Measurements from ENCODE around the gene INSM1.
A peak's percentile ranks its signal among the peaks of the same experiment; 100 is the strongest.

DNA sequence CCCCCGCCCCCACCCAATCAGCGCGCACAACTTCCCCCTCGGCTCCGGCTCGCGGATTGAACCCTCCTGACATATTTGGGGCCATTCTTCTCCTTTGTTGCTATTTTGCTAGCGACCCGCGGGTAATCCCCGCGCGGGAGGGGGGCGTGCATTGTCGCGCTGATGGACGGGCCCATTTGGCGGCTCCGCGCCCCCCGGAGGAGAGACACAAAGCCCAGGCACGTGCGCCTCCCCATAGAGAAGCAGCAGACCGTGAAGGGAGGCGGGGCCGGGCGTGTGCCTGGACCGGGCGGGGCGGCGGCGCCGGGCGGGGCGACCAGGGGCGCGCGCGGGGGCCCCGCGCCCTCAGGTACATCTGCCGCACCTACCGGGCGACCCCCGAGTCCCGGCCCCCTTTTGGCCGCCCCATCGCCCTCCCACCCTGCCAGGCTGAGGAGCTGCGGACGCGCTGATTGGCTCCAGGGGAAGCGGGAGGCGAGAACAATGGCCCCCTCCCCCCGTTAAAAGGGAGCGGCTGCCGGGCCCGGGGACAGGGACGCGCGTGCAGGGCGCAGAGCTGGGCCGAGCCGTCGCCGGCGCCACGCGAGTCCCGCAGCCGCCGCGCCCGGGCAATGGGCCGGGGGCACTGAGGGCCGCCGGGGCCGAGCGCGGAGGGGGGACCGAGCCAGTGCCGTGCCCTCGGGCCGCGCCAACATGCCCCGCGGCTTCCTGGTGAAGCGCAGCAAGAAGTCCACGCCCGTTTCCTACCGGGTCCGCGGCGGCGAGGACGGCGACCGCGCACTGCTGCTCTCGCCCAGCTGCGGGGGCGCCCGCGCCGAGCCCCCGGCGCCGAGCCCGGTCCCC lies at the start of gene INSM1:
- TF ChIP-seq RFX5 (IDR thresholded peaks at IDR 0.05; ENCODE audit: low read depth, low read length) (no peak), ZNF217 (IDR thresholded peaks at IDR 0.05) (no peak), EGR1 (IDR thresholded peaks at IDR 0.05; ENCODE audit: borderline replicate concordance in 1 of 2, low read depth in 2 of 2, low read length in 2 of 2) (no peak), NBN (IDR thresholded peaks at IDR 0.05) (no peak), TCF7 (IDR thresholded peaks at IDR 0.05; ENCODE audit: borderline replicate concordance) (no peak), TAF1 (IDR thresholded peaks at IDR 0.05; ENCODE audit: borderline replicate concordance, low read depth, low read length) (no peak), TCF3 (IDR thresholded peaks at IDR 0.05; ENCODE audit: borderline replicate concordance, insufficient read depth, low read depth, low read length) (no peak), ETV6 (conservative IDR thresholded peaks at IDR 0.05 in 1 of 2, IDR thresholded peaks at IDR 0.05 in 1 of 2; ENCODE audit: borderline replicate concordance in 1 of 2, low read depth in 1 of 2) (no peak), BHLHE40 (IDR thresholded peaks at IDR 0.05; ENCODE audit: borderline replicate concordance in 1 of 2, low read depth in 2 of 2, low read length in 1 of 2) (peak; percentile 70 to 93), NFYB (IDR thresholded peaks at IDR 0.05; ENCODE audit: insufficient read depth, low read depth, low read length) (no peak), MXI1 (IDR thresholded peaks at IDR 0.05; ENCODE audit: low read depth, low read length) (no peak), SPI1 (IDR thresholded peaks at IDR 0.05; ENCODE audit: borderline replicate concordance, insufficient read depth, low read depth, low read length) (no peak)
- TF ChIP-seq, protein P1, sequence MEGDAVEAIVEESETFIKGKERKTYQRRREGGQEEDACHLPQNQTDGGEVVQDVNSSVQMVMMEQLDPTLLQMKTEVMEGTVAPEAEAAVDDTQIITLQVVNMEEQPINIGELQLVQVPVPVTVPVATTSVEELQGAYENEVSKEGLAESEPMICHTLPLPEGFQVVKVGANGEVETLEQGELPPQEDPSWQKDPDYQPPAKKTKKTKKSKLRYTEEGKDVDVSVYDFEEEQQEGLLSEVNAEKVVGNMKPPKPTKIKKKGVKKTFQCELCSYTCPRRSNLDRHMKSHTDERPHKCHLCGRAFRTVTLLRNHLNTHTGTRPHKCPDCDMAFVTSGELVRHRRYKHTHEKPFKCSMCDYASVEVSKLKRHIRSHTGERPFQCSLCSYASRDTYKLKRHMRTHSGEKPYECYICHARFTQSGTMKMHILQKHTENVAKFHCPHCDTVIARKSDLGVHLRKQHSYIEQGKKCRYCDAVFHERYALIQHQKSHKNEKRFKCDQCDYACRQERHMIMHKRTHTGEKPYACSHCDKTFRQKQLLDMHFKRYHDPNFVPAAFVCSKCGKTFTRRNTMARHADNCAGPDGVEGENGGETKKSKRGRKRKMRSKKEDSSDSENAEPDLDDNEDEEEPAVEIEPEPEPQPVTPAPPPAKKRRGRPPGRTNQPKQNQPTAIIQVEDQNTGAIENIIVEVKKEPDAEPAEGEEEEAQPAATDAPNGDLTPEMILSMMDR (IDR thresholded peaks at IDR 0.05 in 2 of 3, conservative IDR thresholded peaks at IDR 0.05 in 1 of 3; ENCODE audit: control insufficient read depth in 2 of 3, extremely low read depth in 1 of 3, insufficient read depth in 1 of 3, low read depth in 3 of 3, low read length in 3 of 3) = no peak
- TF ChIP-seq, protein P2, sequence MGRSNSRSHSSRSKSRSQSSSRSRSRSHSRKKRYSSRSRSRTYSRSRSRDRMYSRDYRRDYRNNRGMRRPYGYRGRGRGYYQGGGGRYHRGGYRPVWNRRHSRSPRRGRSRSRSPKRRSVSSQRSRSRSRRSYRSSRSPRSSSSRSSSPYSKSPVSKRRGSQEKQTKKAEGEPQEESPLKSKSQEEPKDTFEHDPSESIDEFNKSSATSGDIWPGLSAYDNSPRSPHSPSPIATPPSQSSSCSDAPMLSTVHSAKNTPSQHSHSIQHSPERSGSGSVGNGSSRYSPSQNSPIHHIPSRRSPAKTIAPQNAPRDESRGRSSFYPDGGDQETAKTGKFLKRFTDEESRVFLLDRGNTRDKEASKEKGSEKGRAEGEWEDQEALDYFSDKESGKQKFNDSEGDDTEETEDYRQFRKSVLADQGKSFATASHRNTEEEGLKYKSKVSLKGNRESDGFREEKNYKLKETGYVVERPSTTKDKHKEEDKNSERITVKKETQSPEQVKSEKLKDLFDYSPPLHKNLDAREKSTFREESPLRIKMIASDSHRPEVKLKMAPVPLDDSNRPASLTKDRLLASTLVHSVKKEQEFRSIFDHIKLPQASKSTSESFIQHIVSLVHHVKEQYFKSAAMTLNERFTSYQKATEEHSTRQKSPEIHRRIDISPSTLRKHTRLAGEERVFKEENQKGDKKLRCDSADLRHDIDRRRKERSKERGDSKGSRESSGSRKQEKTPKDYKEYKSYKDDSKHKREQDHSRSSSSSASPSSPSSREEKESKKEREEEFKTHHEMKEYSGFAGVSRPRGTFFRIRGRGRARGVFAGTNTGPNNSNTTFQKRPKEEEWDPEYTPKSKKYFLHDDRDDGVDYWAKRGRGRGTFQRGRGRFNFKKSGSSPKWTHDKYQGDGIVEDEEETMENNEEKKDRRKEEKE (IDR thresholded peaks at IDR 0.05) = no peak

All from GM12878 (cell line).